ENCODE results near the gene MYZAP. TPM values are rescaled to one million over a fixed set of nuclear protein-coding genes. Genes with fewer than 3 reads are reported as not detected.

MYZAP gene
- total and polyA plus RNA-seq, 9 of the 15 experiments (the other 6 are each of a cell fraction or from before 2014, with no cell fraction given) = 0.03 TPM; not detected in 8

GRCh38 chr15:57591822-57592367 lies at the start of gene MYZAP (continued):
- TF ChIP-seq E2F6 (IDR thresholded peaks at IDR 0.05; ENCODE audit: borderline replicate concordance in 1 of 2, extremely low read depth in 1 of 2, insufficient read depth in 1 of 2, insufficient read length in 1 of 2, low read depth in 1 of 2, low read length in 1 of 2, poor library complexity in 1 of 2, severe bottlenecking in 1 of 2) = peak in 1 of 2 experiments; percentile 25
- no peak for TF ChIP-seq ZNF224 (CRISPR knock-in tag; IDR thresholded peaks at IDR 0.05)
- TF ChIP-seq MECOM (CRISPR knock-in tag; IDR thresholded peaks at IDR 0.05) = no peak
- no peak for TF ChIP-seq CBFA2T3 (IDR thresholded peaks at IDR 0.05)
- no peak for TF ChIP-seq ZNF41 (CRISPR knock-in tag; conservative IDR thresholded peaks at IDR 0.05)
- no peak for TF ChIP-seq SRF (CRISPR knock-in tag; IDR thresholded peaks at IDR 0.05)
- TF ChIP-seq ARID3B (CRISPR knock-in tag; IDR thresholded peaks at IDR 0.05; ENCODE audit: borderline replicate concordance) = no peak
- TF ChIP-seq KLF1 (tag; IDR thresholded peaks at IDR 0.05) = no peak
- no peak for TF ChIP-seq MTA2 (IDR thresholded peaks at IDR 0.05; ENCODE audit: low read depth)
- TF ChIP-seq HDGF (IDR thresholded peaks at IDR 0.05) = no peak
- peak; percentile 51; the same call in 1 of the 2 replicates for TF ChIP-seq EGR1 (conservative IDR thresholded peaks at IDR 0.05)
- TF ChIP-seq AFF4 (CRISPR knock-in tag; IDR thresholded peaks at IDR 0.05) = no peak
- no peak for TF ChIP-seq POLR2A (conservative IDR thresholded peaks at IDR 0.05)
